NT2/D1 (cell line): Measurements from ENCODE around the gene UGT1A5.

Experiments used
- DNase-seq: peaks from one replicate; pipeline ENCODE4 v3.0.0-alpha.2; 2011; ENCODE audit warnings: low read depth, low spot score
- H3K27me3 ChIP-seq: 2 replicates; pipeline ENCODE4 v1.6.0; 2011; ENCODE audit warnings: mild to moderate bottlenecking; ENCODE audit not compliant: insufficient read length, insufficient read depth
- H3K36me3 ChIP-seq: 2 replicates; pipeline ENCODE4 v1.6.1; 2011; ENCODE audit warnings: mild to moderate bottlenecking, low read length, mixed read lengths; ENCODE audit not compliant: insufficient read depth, insufficient read length
- H3K4me1 ChIP-seq: 2 replicates; pipeline ENCODE4 v1.5.1; 2011; ENCODE audit not compliant: insufficient read depth, insufficient read length
- H3K4me3 ChIP-seq: 2 replicates; pipeline ENCODE4 v1.5.1; 2011; ENCODE audit warnings: low read depth; ENCODE audit not compliant: insufficient read length
- H3K9ac ChIP-seq: 2 replicates; pipeline ENCODE4 v1.6.0; 2011; ENCODE audit warnings: low read depth; ENCODE audit not compliant: insufficient read length
- H3K9me3 ChIP-seq: 2 replicates; pipeline ENCODE4 v1.5.1; 2011; ENCODE audit warnings: mild to moderate bottlenecking, low read length; ENCODE audit not compliant: insufficient read depth
- SUZ12 ChIP-seq: IDR thresholded peaks from 2 replicates; pipeline ENCODE4 v1.6.1; 2011; ENCODE audit not compliant: insufficient read length, insufficient read depth; ENCODE audit errors: extremely low read depth
- YY1 ChIP-seq: IDR thresholded peaks from 2 replicates; pipeline ENCODE4 v1.6.1; 2011; ENCODE audit not compliant: insufficient read length, insufficient read depth
- ZNF274 ChIP-seq: IDR thresholded peaks from 2 replicates; pipeline ENCODE4 v1.6.1; 2011; ENCODE audit warnings: mild to moderate bottlenecking, low read depth, low read length

UGT1A5 gene

DNA sequence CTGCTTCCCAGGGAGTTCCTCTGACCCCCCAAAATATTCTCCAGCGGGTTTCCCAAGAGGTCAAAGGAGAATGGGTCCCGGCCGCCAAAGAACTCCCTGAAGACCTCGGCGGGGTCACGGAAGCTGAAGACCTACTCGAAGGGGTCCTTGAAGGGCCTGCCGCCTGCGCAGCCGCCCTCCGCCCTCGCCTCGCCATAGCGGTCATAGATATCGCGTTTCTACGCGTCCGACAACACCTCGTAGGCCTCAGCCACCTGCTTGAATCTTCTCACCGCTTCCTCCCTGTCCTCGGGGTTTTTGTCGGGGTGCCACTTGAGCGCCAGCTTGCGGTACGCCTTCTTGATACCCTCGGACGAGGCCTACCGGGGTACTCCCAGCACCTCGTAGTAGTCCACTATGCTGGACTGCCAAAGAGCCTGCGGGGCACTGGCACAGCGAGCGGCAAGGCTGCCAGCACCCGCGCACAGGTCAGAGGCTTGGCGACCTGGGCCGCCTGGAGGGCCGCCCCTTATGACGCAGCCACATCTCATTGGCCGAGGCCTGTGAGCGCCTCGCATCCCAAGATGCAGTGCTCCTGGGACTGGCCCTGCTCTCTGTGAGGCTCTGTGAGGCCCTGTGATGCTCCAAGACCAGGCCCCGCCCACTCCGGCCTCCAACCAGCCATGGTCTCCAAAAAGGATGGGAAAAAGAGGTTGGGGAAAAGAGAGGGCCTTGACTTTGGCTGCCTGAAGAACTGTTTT is 42.3 kb downstream of the UGT1A5 start:
- Histone ChIP-seq H3K27me3 (no peaks in the 10 kb centered on the region), H3K9me3 (peaks cover 17% of the 10 kb centered on the region; the same call in 1 of the 2 replicates), H3K4me1 (no peaks in the 10 kb centered on the region), H3K36me3 (no peaks in the 10 kb centered on the region), H3K4me3 (no peak overlapping the region), H3K9ac (no peak overlapping the region)
- DNase-seq: no peak
- TF ChIP-seq YY1: no peak

- peaks cover 5% of the 10 kb centered on the region; the same call in 1 of the 2 replicates for H3K9me3 ChIP-seq
- no peak for TF ChIP-seq ZNF274
- TF ChIP-seq YY1: no peak
- no peak for TF ChIP-seq SUZ12
- H3K4me3 ChIP-seq: no peak overlapping the region
- no peaks in the 10 kb centered on the region for H3K4me1 ChIP-seq
- H3K9ac ChIP-seq: no peak overlapping the region
- DNase-seq: no peak
- no peaks in the 10 kb centered on the region for H3K27me3 ChIP-seq
- no peaks in the 10 kb centered on the region for H3K36me3 ChIP-seq
These were observed 43.8 kb downstream of the UGT1A5 start for GRCh38 chr2:233756429-233757081.

- TF ChIP-seq SUZ12 (no peak), ZNF274 (no peak), YY1 (no peak)
- H3K9ac ChIP-seq: no peak overlapping the region
- no peak for DNase-seq
- peaks cover 3% of the 10 kb centered on the region; the same call in 1 of the 2 replicates for H3K9me3 ChIP-seq
- no peaks in the 10 kb centered on the region for H3K27me3 ChIP-seq
- H3K4me3 ChIP-seq: no peak overlapping the region
- H3K36me3 ChIP-seq: no peaks in the 10 kb centered on the region
- no peaks in the 10 kb centered on the region for H3K4me1 ChIP-seq
These were observed 45.4 kb downstream of the UGT1A5 start for GRCh38 chr2:233758141-233758540.

DNA sequence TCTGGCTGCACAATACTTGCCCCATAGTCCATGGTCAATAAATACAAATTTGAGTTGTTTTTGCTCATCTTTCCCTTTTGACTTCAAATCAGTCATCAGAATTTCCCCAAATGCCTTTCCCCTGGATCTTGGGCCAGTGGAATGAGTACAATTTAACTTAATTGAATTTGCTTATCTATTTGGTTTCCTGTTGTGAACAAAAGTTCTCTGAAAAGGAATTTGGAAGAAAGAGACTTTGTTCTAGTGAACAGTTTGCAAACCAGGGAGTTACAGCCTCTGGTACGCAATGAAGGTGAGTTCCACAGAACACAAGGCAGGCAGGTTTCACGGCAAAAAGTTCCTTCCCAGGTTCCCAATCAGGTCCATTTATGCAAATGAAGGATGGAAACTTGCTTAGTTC is 46.1 kb downstream of the UGT1A5 start:
- no peaks in the 10 kb centered on the region for H3K4me1 ChIP-seq
- no peaks in the 10 kb centered on the region for H3K36me3 ChIP-seq
- no peak for TF ChIP-seq ZNF274
- no peak for TF ChIP-seq SUZ12
- no peak for TF ChIP-seq YY1
- H3K9ac ChIP-seq: no peak overlapping the region
- no peaks in the 10 kb centered on the region for H3K27me3 ChIP-seq
- peaks cover 3% of the 10 kb centered on the region; the same call in 1 of the 2 replicates for H3K9me3 ChIP-seq
- DNase-seq: no peak
- H3K4me3 ChIP-seq: no peak overlapping the region

DNA sequence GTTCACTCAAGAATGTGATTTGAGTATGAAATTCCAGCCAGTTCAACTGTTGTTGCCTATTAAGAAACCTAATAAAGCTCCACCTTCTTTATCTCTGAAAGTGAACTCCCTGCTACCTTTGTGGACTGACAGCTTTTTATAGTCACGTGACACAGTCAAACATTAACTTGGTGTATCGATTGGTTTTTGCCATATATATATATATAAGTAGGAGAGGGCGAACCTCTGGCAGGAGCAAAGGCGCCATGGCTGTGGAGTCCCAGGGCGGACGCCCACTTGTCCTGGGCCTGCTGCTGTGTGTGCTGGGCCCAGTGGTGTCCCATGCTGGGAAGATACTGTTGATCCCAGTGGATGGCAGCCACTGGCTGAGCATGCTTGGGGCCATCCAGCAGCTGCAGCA is 47.3 kb downstream of the UGT1A5 start, which contains the start of gene UGT1A1:
Gene UGT1A1, plus strand, starts transcription at position 228 of the 400 bp plus-strand sequence. Its CDS starts 18 bp downstream, at position 246.
- peaks cover 1% of the 10 kb centered on the region; the same call in 1 of the 2 replicates for H3K9me3 ChIP-seq
- H3K36me3 ChIP-seq: no peaks in the 10 kb centered on the region
- TF ChIP-seq ZNF274 (no peak), YY1 (no peak), SUZ12 (no peak)
- no peak within 1 kb of the TSS for H3K4me3 ChIP-seq
- H3K9ac ChIP-seq: no peak within 1 kb of the TSS
- no peak for DNase-seq
- no peaks in the 10 kb centered on the region for H3K27me3 ChIP-seq
- no peaks in the 10 kb centered on the region for H3K4me1 ChIP-seq

DNA sequence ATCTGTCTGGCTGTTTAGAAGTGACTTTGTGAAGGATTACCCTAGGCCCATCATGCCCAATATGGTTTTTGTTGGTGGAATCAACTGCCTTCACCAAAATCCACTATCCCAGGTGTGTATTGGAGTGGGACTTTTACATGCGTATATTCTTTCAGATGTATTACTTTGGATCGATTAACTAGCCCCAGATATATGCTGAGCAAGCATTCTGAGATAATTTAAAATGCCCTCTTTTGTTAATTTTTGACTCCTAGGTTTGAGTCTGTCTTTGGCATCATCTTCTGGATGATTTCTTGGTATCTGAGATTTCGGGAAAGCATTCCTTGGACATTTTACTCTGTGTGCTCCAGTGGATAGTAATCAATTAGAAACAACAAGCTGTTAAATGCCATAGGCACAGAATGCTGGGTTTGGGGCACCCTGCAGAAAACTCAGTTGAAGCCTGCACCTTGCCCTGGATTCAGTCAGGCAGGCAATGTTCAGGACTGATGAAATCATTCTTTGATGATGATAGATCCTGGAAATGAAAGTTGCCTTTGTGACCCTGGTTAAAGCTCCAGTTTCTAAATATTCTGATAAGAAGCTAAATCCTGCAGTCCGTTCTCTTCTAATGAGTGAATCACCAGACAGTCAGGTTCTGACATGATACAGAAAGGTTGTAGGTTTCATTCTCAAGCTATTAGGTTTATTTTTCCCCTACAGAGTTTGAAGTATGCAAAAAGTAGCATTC is 48.5 kb downstream of the UGT1A5 start:
- no peak for TF ChIP-seq YY1
- no peaks in the 10 kb centered on the region for H3K9me3 ChIP-seq
- no peaks in the 10 kb centered on the region for H3K4me1 ChIP-seq
- no peak for DNase-seq
- no peaks in the 10 kb centered on the region for H3K36me3 ChIP-seq
- no peak overlapping the region for H3K9ac ChIP-seq
- no peaks in the 10 kb centered on the region for H3K27me3 ChIP-seq
- no peak overlapping the region for H3K4me3 ChIP-seq

DNA sequence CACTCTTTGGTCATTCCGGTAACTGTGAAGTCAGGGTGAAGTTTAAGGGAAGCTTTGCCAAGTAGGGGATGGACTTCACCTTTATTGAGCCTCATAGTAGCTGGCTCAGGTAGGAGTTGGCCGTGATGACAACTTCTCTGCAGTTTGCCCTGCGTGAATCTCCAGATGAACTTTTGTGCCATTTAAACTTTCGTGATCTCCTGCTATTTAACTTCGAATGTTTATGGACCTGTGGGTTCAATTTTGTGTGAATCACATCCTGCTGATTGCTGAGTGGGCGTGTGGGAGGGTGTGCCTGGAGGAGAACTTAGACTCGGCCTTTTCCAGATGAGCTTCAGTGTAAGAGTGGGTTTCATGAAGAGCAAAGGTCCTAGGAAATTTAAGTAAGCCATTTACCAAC is 51.6 kb downstream of the UGT1A5 start:
- H3K9ac ChIP-seq: no peak overlapping the region
- TF ChIP-seq SUZ12 (no peak), ZNF274 (no peak), YY1 (no peak)
- H3K4me3 ChIP-seq: no peak overlapping the region
- H3K27me3 ChIP-seq: no peaks in the 10 kb centered on the region
- DNase-seq: no peak
- H3K36me3 ChIP-seq: no peaks in the 10 kb centered on the region
- H3K4me1 ChIP-seq: no peaks in the 10 kb centered on the region
- H3K9me3 ChIP-seq: no peaks in the 10 kb centered on the region
